Urothelium cell line (cell line): ENCODE data around the gene MPHOSPH8.
A peak's percentile ranks its signal among the peaks of the same experiment; 100 is the strongest.

Experiments used
- DNase-seq: peaks from one replicate; pipeline ENCODE4 v3.0.0; 2011; ENCODE audit warnings: low spot score, mixed read lengths
- FAIRE-seq: peaks from 2 replicates; lab custom pipeline; 2011; peaks lifted over from hg19 to GRCh38; lab: Jason Lieb, UNC

The MPHOSPH8 gene, protein sequence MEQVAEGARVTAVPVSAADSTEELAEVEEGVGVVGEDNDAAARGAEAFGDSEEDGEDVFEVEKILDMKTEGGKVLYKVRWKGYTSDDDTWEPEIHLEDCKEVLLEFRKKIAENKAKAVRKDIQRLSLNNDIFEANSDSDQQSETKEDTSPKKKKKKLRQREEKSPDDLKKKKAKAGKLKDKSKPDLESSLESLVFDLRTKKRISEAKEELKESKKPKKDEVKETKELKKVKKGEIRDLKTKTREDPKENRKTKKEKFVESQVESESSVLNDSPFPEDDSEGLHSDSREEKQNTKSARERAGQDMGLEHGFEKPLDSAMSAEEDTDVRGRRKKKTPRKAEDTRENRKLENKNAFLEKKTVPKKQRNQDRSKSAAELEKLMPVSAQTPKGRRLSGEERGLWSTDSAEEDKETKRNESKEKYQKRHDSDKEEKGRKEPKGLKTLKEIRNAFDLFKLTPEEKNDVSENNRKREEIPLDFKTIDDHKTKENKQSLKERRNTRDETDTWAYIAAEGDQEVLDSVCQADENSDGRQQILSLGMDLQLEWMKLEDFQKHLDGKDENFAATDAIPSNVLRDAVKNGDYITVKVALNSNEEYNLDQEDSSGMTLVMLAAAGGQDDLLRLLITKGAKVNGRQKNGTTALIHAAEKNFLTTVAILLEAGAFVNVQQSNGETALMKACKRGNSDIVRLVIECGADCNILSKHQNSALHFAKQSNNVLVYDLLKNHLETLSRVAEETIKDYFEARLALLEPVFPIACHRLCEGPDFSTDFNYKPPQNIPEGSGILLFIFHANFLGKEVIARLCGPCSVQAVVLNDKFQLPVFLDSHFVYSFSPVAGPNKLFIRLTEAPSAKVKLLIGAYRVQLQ

DNA sequence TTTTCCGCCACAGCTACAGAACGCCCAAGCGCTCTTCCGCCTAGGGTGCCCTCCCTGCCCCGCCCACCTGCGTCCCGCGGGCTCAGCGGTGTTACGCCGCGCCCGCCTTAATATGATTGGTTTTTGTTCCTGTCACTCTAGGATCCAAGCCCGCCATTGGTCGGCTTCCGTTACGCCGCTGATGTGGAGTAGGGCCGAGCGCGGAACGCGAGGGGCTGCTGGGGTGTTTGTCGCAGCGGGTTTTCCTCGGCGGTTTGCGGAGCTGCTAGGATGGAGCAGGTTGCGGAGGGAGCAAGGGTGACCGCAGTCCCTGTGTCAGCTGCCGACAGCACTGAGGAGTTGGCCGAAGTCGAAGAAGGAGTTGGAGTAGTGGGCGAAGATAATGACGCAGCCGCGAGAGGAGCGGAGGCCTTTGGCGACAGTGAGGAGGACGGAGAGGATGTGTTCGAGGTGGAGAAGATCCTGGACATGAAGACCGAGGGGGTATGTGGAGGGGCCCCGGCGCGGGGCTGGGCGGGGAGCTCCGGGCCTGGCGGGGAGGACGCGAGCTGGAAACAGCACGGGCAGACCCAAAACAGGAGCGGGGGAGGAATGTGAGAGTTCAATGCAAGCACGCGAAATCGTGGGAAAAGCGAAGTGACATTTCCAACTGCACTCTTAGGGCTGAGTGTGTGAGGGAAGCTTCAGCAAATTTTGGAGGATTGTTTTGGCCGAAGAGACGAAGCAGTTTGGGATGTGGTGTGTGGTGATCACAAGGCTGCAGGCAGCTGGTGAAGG is at the start of gene MPHOSPH8:
TSS of gene MPHOSPH8 (plus strand) at position 181 of the 777 bp plus-strand sequence. CDS start at position 271, 90 bp downstream.
- DNase-seq (peak; percentile 93), FAIRE-seq (no peak)

GRCh38 chr13:19586904-19587634 is 46.4 kb upstream of the MPHOSPH8 start:
- DNase-seq (peak; percentile 54), FAIRE-seq (peak; percentile 52)

DNA sequence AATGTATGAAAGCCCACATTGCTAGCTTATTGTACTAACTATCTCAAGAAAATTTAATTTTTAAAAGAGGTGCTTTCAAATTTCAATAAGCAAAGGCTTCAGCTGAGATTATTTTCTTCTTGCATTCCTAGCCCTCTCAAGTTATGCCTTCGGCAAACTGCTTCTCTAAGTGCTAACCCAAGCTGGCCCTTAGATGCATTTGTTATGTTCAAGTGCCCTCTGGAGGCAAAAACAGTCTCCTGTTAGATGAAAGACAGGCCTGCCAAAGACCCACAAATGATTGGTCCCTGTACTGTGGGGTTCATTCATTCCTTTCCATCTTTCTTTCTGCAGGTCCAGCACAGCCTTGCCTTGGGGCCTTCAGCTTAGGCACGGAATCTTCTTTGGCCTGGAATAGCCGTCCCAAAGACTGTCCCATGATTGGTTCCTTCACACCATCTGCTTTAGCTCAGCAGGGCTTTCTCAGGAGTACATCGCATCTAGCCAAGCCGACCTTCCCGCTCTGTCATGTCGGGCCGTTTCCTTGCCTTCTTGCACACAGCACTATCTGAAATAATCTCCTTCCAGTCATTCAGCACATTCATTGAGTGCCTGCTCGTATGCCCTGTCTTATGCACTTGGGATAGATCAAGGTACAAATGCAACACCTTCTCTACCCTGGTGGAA is 45.7 kb upstream of the MPHOSPH8 start:
- DNase-seq: no peak
- no peak for FAIRE-seq

- FAIRE-seq: no peak
- no peak for DNase-seq
These were observed 44.1 kb upstream of the MPHOSPH8 start for GRCh38 chr13:19589312-19589711.

- DNase-seq: no peak
- FAIRE-seq: no peak
These were observed 43.0 kb upstream of the MPHOSPH8 start for GRCh38 chr13:19590423-19590822.

GRCh38 chr13:19591864-19592263 is 41.6 kb upstream of the MPHOSPH8 start:
- FAIRE-seq (no peak), DNase-seq (no peak)

DNA sequence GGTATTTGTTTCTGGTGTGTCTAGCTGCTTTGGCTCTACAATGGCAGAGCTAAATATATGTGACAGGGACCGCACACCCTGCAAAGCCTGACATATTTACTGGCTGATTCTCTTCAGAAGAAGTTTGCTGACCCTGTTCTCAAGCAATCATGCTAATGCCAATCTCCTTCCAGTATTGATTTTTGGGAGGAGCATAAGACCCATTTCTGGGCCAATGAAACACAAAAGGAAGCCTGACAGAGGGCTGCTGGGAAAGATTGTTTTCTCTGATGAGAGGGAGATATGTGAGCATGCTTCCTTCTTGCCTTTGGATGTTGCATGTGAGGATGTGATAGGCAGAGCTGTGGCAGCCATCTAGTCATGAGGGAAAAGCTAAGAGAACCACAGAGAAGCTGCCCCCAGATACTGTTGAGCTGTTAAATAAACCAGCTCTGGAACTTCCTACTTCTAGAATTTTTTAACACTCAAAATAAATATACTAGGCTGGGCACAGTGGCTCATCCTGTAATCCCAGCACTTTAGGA is 40.7 kb upstream of the MPHOSPH8 start:
- FAIRE-seq (no peak), DNase-seq (no peak)

DNA sequence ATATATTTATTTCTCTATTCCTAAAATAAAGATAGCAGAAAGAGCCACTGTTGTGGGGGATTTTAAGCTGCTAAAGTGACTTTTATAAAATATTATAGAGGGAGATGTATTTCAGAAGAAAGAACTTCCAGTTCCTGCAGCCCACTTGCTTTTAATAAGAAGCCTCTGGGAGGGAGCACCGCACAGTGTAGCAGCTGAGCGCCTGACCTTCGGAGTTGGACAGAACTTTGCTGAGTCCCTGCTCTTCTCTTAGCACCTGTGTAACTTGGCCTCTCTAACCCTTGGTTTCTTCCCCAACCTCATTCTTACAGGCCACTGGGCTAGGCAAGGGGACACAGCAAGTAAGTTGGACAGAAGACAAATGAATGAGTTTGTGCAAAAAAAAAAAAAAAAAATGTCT is 37.4 kb upstream of the MPHOSPH8 start:
- no peak for DNase-seq
- FAIRE-seq: no peak

DNA sequence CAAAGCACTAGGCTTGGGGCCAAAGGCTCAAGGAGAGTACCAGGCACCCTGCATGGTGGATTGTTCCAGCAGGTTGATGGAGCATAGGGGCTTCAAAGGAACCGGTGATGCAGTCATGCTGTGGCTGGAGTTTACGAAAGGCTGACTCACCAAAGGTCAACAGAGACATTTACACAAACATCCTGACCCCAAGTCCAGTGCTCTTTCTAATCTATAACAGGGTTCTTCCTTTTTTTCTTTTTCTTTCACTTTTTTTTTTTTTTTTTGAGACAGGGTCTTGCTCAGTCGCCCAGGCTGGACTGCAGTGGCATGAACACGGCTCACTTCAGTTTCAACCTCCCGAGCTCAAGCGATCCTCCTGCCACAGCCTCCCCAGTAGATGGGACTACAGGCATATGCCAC is 36.5 kb upstream of the MPHOSPH8 start:
- FAIRE-seq: no peak
- peak; percentile 49 for DNase-seq

DNA sequence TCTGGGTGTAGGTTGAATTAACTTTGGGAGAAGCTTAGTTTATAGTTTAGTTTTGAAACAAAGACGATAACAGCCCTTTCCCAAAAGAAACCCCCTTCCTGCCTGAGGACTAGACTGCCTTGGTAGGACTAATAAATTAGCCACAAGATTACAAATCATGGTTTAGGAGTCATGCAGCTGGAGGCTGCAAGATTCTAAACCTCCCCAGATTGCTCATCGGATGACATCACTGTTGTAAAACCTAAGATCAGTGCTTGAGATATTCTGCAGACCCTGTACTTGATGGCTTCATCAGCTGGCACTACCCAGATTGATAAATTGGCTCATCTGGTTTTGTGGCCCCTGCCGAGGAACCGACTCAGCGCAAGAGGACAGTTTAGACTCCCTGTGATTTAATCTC is 35.9 kb upstream of the MPHOSPH8 start:
- DNase-seq: no peak
- FAIRE-seq: no peak

GRCh38 chr13:19601749-19602725 is 31.4 kb upstream of the MPHOSPH8 start:
- DNase-seq (peak; percentile 66), FAIRE-seq (no peak)

- no peak for FAIRE-seq
These were observed 29.2 kb upstream of the MPHOSPH8 start for GRCh38 chr13:19604306-19604705.

GRCh38 chr13:19605161-19605955 is 28.1 kb upstream of the MPHOSPH8 start:
- FAIRE-seq (no peak), DNase-seq (no peak)

More at GRCh38 chr13:19604306-19604705, 29.2 kb upstream of the MPHOSPH8 start:
- DNase-seq: no peak

DNA sequence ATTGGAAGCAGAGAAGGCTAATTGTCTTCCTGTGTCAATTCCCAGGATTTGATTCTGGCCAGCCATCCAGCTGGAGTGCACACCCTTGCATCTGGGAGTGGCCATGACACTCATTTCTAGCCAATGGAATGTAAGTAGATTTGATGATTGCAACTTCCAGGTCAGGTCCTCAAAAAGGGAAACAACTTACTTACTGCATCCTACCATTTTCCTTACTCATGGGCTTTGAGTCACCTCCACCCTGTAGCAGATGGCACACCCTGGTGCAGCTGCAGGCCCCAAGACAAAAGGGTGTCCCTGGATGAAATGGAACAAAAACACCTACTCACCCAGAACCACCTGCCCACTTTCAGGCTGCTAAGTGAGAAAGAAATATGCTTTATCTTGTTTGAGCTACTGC is 27.3 kb upstream of the MPHOSPH8 start:
- FAIRE-seq (no peak), DNase-seq (no peak)

DNA sequence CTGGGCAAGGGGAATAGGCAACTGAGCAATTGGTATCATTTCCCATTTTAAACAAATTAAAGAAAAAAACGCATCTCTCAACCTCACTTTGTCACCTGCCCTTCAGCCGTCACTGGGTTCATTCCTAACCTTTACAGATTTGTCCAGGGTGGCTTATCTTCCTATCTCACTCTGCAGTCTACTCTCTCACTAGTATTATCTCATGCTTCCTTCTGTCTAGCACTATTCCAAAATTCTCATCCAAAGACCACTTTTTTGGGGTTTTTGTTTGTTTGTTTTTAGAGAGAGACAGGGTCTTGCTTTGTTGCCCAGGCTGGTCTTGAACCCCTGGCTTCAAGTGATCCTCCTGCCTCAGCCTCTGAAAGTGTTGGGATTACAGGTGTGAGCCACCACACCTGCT is 26.7 kb upstream of the MPHOSPH8 start:
- FAIRE-seq (no peak), DNase-seq (no peak)

- DNase-seq: no peak
- no peak for FAIRE-seq
These were observed 25.9 kb upstream of the MPHOSPH8 start for GRCh38 chr13:19607523-19608078.

DNA sequence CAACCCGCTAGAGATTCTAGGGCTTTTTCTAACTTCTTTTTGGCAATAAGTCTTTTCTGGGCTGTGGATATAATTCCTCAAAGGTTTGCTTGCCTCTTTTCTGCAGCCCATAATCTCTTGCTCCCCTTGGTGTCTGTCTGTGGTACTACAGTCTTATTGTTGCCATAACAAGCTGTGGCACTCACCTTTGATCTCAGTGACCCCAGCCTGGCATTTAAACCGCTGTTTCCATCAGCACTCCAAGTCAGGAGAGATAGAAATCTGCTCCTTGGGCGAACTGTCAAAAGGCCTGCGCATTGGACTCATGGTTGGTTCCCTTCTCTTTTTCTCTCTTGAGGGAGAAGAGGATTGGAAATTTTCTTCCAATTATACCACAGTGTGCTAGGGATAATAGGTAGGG is 14.5 kb upstream of the MPHOSPH8 start:
- peak; percentile 40 for DNase-seq
- FAIRE-seq: no peak
